GM15510 (cell line): Measurements from ENCODE around the gene ASMTL.

Source experiments
- POLR2A ChIP-seq: IDR thresholded peaks from 3 replicates; pipeline ENCODE4 v1.6.1; 2011; ENCODE audit warnings: borderline replicate concordance; ENCODE audit not compliant: insufficient read length; ENCODE audit errors: extremely low read depth

Gene ASMTL

DNA sequence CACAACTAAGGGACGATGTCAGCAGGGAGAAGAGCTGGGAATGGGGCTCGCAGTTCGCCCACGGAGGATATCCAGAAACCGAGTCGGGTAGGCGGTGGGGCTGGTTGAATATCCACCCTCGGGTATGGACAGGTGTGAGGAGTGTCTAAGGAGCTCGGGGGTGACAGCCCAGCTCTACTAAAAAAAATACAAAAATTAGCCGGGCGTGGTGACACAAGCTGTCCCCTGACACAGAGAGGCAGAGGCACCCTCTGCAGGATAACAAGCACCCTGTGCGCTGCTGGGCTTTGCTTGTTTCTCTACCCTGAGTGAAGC is 12.2 kb upstream of the ASMTL start:
- TF ChIP-seq POLR2A: no peak

DNA sequence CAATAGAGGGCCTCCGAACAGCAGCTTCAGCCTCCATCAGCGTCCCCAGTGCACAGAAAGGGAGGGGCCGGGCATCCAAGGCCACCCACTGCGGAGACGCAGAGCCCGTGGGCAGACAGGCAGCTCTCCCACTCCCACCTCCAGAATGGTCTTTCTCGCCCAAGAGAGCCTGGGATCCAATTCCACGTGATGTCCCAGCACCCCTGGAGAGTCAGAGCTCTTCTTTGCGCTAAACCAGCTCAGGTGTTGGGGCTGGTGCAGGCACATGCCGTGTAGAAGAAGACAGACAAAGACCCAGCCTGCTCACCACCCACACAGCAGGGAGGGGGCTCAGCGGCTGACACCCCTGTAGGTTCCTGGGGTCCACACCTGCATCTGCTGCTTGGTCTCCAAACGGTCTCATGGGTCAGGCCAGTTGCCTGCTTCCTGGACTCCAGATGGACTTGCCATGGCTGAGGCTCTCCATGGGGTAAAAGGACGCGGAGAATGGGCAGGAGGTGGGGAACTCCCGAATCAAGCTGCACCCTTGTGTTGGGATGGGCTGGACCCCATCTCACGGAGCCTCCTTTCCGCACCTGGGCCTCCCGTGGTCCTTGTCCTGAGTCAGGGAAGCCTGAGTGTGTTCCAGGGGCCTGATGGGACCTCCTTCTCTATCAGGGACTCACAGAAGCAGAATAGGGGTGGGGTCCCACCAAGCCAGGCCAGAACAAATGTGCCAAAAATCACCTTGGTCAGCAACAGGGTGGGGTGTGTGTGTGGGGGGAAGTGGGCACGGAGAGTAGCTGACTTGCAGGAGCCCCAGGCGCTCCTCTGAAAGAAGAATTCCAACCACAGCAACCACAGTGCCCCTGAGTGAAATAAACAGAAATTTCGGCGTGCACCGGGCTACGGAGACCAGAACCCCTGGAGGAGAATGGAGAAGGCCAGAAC is 11.6 kb upstream of the ASMTL start:
- TF ChIP-seq POLR2A: no peak

DNA sequence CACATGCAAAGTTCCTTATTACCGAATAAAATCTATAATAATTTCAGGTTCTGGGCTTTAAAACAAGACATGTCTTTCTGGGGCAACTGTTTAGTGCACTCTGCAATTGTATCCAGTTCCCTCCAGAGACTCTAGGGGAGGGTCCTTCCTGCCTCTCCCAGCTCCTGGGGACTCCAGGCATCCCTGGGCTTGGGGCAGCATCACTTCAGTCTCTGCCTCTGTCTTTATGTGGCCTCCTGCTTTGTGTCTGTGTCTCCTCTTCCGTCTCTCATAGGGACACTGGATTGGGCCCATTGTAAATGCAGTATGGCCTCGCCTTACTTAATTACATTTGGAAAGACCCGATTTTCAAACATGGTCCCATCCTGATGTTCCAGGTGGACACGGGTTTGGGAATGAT is 10.9 kb upstream of the ASMTL start:
- TF ChIP-seq POLR2A: no peak

DNA sequence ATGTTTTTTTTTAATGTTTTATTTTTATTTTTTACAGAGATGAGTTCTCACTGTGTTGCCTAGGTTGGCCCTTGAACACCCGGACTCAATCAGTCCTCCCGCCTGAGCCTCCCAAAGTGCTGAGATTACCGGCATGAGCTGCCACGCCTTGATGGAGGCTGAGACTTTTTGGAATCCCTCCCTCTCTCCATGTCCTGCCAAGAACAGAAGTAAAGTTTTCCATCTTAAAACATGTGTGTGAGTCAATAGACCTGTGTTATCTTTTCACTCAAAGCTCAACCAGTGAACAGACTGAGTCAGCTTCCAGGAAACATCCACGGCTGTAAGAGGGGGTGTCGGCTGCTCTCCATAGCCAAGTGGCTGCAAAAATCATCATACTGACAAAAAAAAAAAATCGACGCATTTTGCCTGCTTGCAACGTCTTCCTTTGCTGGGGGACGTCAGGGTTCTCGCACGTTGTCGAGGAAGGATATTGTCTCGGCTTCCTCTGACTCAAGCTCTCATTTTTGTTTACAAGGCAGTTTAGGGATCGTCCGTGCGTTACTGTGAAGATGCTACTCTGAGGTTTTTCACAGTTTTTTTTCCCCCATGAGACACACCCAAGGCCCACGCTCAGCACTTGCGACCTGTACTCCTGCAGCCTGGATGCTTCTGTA is 10.0 kb upstream of the ASMTL start:
- TF ChIP-seq POLR2A: no peak

DNA sequence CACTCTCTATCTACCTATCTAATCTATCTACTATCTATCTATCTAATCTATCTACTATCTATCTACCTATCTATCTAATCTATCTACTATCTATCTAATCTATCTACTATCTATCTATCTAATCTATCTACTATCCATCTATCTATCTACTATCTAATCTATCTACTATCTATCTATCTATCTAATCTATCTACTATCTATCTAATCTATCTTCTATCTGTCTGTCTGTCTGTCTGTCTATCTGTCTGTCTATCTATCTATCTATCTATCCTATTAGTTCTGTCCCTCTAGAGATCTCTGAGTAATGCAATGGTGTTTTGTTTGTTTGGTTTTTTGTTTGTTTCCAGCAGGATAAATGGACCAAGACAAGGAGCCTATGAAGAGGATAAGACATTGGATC is 9.4 kb upstream of the ASMTL start:
- TF ChIP-seq POLR2A: no peak

DNA sequence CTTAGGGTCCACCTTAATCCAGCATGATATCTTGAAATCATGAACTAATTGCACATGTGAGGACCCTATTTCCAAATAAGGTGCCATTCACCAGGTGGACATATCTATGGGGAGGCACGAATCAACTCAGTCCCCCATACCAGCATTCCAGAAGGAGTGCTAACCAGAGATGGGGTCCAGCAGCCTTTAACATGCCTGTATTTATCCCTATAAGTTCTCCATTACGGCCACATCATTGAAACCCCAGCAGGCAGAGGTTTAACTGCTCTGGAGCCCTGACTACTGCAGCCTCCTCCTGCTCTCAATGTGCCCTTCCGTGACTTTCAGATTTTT is 3.2 kb upstream of the ASMTL start:
- TF ChIP-seq POLR2A: no peak

DNA sequence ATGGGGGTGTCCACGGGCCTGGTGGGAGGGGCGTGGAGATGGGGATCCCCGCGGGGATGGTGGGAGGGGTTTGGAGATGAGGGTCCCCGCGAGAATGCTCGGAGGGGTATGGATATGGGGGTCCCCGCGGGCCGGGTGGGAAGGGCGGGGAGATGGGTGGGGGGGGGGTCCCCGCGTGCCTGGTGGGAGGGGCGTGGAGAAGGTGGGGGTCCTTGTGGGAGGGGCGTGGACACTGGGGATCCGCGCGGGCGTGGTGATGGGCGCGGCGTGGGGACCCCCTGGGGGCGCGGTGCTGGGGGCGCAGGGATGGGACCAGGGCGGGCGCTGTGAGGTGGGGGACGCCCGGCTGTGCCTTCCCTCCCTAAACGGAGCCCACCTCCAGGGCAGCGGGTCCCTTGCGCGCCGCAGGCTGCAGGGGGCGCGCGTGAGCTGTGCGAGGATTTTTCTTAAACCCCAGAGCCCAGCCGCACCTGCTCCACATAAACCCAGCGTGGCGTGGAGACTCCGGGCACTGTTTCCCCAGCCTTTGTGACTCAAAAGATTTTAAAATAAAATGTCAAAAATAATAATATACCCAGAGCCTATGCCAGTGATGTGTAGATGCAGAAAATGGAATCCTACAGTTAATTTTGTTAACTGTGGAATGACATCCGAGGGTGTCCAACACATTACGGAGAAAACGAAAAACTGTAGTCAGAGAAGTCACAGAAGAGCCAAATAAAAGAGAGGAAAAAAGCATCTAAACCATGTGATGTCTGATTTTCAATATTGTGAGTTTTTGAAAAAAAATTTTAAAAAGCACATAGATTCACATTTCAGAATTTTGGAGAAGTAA is 1.5 kb upstream of the ASMTL start:
- TF ChIP-seq POLR2A: peak; percentile 12

DNA sequence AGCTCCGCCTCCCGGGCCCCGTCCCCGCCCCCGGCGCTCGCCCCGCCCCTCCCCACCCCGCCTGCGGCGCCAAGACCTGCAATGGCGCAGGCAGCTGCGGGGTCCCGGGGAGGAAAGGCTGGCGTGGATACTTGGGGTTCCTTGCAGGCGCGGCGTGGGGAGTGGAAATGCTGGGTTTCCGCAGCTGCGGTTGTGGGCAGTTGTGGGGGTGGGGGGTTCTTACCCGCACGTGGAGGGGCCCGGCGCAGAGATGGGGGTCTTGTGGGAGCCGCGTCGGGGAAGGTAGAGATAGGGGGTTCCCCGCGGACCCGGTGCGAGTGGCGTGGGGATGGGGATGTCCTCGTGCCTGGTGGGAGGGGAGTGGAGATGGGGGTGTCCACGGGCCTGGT is 680 bp upstream of the ASMTL start:
- TF ChIP-seq POLR2A: peak; percentile 46

DNA sequence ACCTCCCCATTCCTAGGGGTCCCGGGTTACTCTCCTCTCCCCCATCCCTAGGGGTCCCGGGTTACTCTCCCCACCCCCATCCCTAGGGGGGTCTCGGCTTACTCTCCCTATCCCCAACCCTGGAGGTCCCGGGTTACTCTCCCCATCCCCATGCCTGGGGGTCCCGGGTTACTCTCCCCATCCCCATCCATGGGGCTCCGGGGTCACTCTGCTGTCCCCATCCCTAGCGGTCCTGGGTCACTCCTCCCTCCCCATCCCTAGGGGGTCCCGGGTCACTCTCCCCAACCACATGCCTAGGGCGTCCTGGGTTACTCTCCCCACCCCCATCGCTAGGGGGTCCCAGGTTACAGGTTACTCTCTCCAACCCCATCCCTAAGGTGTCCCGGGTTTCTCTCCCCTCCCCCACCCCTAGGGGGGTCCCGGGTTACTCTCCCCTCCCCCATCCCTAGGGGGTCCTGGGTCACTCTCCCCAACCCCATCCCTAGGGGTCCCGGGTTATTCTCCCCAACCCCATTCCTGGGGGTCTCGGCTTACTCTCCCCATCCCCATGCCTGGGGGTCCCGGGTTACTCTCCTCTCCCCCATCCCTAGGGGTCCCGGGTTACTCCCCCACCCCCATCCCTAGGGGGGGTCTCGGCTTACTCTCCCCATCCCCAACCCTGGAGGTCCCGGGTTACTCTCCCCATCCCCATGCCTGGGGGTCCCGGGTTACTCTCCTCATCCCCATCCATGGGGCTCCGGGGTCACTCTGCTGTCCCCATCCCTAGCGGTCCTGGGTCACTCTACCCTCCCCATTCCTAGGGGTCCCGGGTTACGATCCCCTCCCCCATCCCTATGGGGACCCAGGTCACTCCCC is 821 bp downstream of the ASMTL start:
- TF ChIP-seq POLR2A: no peak

DNA sequence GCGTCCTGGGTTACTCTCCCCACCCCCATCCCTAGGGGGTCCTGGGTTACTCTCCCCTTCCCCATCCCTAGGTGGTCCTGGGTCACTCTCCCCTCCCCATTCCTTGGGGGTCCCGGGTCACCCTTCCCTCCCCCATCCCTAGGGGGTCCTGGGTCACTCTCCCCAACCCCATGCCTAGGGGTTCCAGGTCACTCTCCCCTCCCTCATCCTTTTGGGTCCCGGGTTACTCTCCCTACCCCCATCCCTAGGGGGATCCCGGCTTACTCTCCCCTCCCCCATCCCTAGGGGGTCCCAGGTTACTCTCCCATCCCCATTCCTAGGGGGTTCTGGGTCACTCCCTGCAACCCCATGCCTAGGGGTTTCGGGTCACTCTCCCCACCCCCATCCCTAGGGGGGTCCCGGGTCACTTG is 1.5 kb downstream of the ASMTL start:
- TF ChIP-seq POLR2A: no peak

DNA sequence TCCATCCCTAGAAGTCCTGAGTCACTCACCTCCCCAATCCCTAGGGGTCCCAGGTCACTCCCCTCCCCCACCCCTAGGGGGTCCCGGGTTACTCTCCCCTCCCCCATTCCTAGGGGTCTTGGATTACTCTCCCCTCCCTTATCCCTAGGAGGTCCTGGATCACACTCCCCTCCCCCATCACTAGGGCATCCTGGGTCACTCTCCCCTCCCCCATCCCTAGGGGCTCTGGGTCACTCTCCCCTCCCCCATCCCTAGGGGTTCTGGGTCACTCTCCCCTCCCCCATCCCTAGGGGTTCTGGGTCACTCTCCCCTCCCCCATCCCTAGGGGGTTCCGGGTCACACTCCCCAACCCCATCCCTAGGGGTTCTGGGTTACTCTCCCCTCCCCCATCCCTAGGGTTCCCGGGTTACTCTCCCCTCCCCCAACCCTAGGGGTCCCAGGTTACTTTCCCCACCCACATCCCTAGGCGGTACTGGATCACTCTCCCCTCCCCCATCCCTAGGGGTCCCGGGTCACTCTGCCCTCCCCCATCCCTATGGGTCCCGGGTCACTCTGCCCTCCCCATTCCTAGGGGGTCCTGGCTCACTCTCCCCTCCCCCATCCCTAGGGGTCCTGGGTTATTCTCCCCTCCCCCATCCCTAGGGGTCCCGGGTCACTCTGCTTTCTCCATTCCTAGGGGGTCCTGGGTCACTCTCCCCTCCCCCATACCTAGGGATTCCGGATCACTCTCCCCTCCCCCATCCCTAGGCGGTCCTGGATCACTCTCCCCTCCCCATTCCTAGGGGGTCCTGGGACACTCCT is 2.1 kb downstream of the ASMTL start:
- TF ChIP-seq POLR2A: no peak

DNA sequence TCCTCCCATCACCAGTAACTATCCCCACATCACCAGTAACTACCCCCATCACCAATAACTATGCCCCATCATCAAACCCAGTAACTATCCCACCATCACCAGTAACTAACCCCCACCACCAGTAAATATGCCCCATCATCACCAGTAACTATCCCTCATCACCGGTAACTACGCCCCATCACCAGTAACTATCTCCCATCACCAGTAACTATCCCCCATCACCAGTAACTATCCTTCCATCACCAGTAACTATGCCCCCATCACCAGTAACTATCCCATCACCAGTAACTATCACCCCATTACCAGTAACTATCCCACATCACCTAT is 2.9 kb downstream of the ASMTL start:
- TF ChIP-seq POLR2A: no peak

DNA sequence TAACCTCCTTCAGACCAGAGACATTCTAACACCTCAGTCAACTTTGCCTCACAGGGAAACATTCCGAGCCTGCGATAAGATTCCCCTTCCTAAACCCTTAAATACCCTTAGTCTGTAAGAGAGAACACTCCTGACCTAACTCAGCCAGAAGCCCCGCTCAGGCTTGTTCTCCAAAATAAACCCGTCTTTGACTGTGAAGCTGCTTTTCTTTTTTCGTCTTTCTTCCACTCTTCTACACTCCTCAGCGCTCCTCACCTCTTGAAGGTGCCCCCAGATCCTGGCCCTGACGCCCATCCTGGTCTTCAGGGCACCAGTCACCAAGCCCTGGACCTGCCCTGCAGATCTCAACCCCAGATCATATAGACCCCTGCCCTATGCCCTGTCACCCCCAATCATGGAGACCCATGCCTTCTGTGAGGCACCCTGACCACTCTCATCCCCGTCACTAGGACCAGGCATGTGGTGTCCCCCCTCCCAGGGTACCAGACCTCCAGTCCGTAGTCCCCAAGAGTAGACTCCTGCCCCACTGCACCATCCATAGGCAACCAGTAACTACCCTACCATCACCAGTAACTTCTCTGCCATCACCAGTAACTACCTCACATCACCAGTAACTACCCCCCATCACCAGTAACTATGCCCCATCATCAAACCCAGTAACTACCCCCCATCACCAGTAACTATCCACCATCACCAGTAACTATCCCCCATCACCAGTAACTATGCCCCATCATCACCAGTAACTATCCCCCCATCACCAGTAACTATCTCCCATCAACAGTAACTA is 3.5 kb downstream of the ASMTL start:
- no peak for TF ChIP-seq POLR2A
